Right lobe of liver (tissue), 6 donors: ENCODE data around the gene AMBRA1. TPM values are rescaled to one million over a fixed set of nuclear protein-coding genes. Genes with fewer than 3 reads are reported as not detected.

Experiments used
- ATAC-seq, 4 donors: fragments of 200-7000 bp; cut with Tn5 transposase; one replicate each; pipeline ENCODE4 v1.9.1; 2020; ENCODE audit warnings: mild to moderate bottlenecking in 4 of 4, moderate library complexity in 4 of 4
- DNase-seq, 3 donors: peaks; one replicate each; pipeline ENCODE4 v3.0.0-alpha.2; 2020
- H3K27ac ChIP-seq, 3 donors: fragments of 200-600 bp; one replicate each; pipeline ENCODE4 v1.8.0; 2022
- H3K27me3 ChIP-seq, 2 donors: fragments of 200-600 bp; one replicate each; pipeline ENCODE4 v1.8.0; 2022
- H3K36me3 ChIP-seq, 4 donors: fragments of 200-600 bp; sonication (generic) in 1 of 4; one replicate each; pipeline versions ENCODE4 v1.5.1 to v1.8.0; 2017 to 2022; ENCODE audit warnings: control low read depth in 1 of 4
- H3K4me1 ChIP-seq, 4 donors: fragments of 200-600 bp; sonication (generic) in 1 of 4; one replicate each; pipeline versions ENCODE4 v1.5.1 to v1.8.0; 2017 to 2022; ENCODE audit warnings: control low read depth in 1 of 4
- H3K4me3 ChIP-seq, 3 donors: fragments of 200-600 bp; one replicate each; pipeline ENCODE4 v1.8.0; 2022
- H3K9me3 ChIP-seq, 4 donors: fragments of 200-600 bp; sonication (generic) in 1 of 4; one replicate each; pipeline versions ENCODE4 v1.5.1 to v1.8.0; 2017 to 2022; ENCODE audit warnings: control low read depth in 1 of 4
- POLR2A ChIP-seq: fragments of 450-650 bp; IDR thresholded peaks from one replicate; pipeline ENCODE4 v1.6.1; 2017; ENCODE audit warnings: antibody characterized with exemption, mild to moderate bottlenecking
- WGBS: methylation state at CpG from one replicate; pipeline ENCODE4 v1.1.6; 2018; ENCODE audit warnings: low coverage, low lambda C conversion rate; ENCODE audit not compliant: insufficient coverage; ENCODE audit errors: missing lambda C conversion rate; 5-methylcytosine and 5-hydroxymethylcytosine counted together
- intact Hi-C, 2 donors: fragments of 100-400 bp; cut with DNase I; formaldehyde crosslinking; loops; one replicate each; pipeline versions ENCODE4 v1.11.2 to v1.14.1; 2022
- total RNA-seq, 6 experiments: library from RNA; depleted of rRNA in 2 of 6; stranded (reverse); fragments of >200 nt in 2 of 6; fragmentation: NEBNext Ultra II Directional in 3 of 6; extraction: Animal tissue kit (Norgen Biotek cat#: 25700) in 3 of 6; gene quantifications; one replicate each; pipeline versions ENCODE4 v1.1.0 to v1.2.4, GENCODE V29; 2016 to 2023
- TF ChIP-seq, protein P1 (sequence below), 4 donors: fragments of 200-600 bp in 3 of 4; fragments of 450-650 bp in 1 of 4; IDR thresholded peaks; one replicate each; pipeline versions ENCODE4 v1.5.1 to v1.8.0; 2016 to 2022; ENCODE audit warnings: antibody characterized with exemption in 4 of 4, mild to moderate bottlenecking in 2 of 4
- donor health status: DM: no; HTN: yes; CAD: no.
- donor health status: DM: no; HTN: no; CAD: no.
- donor health status: DM: no; HTN: no; CAD: no.
- donor health status: DM: no; HTN: yes; CAD: no.
- donor health status: DM: no; HTN: yes; CAD: no.

The AMBRA1 gene
- total RNA-seq, 6 experiments from 2014 or later = 11.0 to 15.7 (median 13.6) TPM

DNA sequence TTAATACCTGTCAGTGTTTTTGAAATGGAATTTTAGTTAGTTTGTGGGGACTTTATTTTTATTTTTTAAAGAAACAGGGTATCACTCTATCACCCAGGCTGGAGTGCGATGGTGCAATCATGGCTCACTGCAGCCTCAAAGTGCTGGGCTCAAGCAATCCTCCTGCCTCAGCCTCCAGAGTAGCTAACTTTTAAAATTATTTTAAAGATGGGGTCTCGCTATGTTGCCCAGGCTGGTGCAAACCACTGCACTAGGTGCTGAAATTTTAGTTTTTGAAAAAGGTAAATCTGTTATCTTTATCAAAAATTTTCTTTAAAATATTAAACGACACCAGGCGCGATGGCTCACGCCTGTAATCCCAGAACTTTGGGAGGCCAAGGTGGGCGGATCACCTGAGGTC is 42.6 kb downstream of the AMBRA1 start:
- ATAC-seq (no peak), DNase-seq (no peak)
- H3K4me3 ChIP-seq = no peak overlapping the region
- TF ChIP-seq, protein P1, sequence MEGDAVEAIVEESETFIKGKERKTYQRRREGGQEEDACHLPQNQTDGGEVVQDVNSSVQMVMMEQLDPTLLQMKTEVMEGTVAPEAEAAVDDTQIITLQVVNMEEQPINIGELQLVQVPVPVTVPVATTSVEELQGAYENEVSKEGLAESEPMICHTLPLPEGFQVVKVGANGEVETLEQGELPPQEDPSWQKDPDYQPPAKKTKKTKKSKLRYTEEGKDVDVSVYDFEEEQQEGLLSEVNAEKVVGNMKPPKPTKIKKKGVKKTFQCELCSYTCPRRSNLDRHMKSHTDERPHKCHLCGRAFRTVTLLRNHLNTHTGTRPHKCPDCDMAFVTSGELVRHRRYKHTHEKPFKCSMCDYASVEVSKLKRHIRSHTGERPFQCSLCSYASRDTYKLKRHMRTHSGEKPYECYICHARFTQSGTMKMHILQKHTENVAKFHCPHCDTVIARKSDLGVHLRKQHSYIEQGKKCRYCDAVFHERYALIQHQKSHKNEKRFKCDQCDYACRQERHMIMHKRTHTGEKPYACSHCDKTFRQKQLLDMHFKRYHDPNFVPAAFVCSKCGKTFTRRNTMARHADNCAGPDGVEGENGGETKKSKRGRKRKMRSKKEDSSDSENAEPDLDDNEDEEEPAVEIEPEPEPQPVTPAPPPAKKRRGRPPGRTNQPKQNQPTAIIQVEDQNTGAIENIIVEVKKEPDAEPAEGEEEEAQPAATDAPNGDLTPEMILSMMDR (IDR thresholded peaks at IDR 0.05) = no peak
- TF ChIP-seq POLR2A = no peak
- no peaks in the 10 kb centered on the region for H3K27me3 ChIP-seq
- H3K4me1 ChIP-seq = peaks cover 0 to 26% (median 7%) of the 10 kb centered on the region in 4 donors
- no peak overlapping the region for H3K27ac ChIP-seq
- no peaks in the 10 kb centered on the region for H3K9me3 ChIP-seq
- WGBS = 97% methylated on average over 7 of the region's 7 CpGs
- intact Hi-C loops = no loop called here
- H3K36me3 ChIP-seq = peaks cover 0 to 11% (median 0%) of the 10 kb centered on the region in 4 donors

DNA sequence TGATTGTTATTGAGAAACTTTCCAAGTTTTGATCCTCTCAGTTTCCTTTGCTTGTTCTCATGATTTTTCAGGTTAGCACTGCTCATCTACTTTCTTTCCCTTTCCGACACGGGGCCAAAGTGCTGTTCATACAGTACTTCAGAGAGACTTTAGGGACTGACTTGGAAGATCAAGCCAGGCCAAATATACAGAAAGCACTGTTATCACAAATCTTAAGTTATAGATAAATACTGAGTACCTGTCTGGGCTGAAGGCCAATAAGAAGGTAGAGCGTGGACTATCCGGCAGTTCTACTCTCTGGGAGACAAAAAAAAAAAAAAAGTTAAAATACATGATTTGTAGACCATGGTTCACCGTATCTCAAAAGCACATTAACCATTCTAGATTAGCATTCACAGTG is 46.2 kb downstream of the AMBRA1 start:
- no peaks in the 10 kb centered on the region for H3K9me3 ChIP-seq
- H3K27ac ChIP-seq = no peak overlapping the region
- intact Hi-C loops = no loop called here
- H3K36me3 ChIP-seq = peaks cover 5 to 42% (median 10%) of the 10 kb centered on the region in 4 donors
- H3K4me1 ChIP-seq = peaks cover 0 to under 1% (median 0%) of the 10 kb centered on the region in 4 donors
- no peak for ATAC-seq
- 85% methylated on average over 5 of the region's 5 CpGs for WGBS
- TF ChIP-seq, protein P1 (IDR thresholded peaks at IDR 0.05) = no peak
- no peak for TF ChIP-seq POLR2A
- DNase-seq = no peak
- no peak overlapping the region for H3K4me3 ChIP-seq
- H3K27me3 ChIP-seq = no peaks in the 10 kb centered on the region

DNA sequence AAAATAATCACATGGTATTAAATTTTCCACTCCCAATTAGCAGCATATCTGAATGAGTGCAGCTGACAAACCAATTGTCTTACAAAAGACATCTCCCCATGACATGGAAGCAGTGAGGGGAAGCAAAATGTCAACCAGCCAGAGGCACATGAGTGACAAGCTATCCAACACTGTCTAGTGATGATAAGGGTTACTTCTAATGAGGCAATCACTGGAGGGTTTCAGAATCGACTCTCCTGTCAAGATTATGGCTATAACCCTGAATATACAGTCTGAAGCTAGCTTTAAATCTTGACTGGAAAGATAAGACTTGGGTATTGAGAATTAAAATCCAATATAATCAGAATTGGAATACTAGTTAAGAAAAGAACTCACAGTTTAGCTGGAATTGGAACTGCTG is 50.3 kb downstream of the AMBRA1 start:
- Histone ChIP-seq H3K4me1 (no peaks in the 10 kb centered on the region), H3K36me3 (peaks cover 5 to 63% (median 18%) of the 10 kb centered on the region in 4 donors), H3K27me3 (no peaks in the 10 kb centered on the region), H3K4me3 (no peak overlapping the region), H3K9me3 (no peaks in the 10 kb centered on the region), H3K27ac (no peak overlapping the region)
- no peak for ATAC-seq
- TF ChIP-seq, protein P1 (IDR thresholded peaks at IDR 0.05) = no peak
- no peak for TF ChIP-seq POLR2A
- intact Hi-C loops = no loop called here
- WGBS = 75% methylated on average over 1 of the region's 1 CpG
- DNase-seq = no peak

DNA sequence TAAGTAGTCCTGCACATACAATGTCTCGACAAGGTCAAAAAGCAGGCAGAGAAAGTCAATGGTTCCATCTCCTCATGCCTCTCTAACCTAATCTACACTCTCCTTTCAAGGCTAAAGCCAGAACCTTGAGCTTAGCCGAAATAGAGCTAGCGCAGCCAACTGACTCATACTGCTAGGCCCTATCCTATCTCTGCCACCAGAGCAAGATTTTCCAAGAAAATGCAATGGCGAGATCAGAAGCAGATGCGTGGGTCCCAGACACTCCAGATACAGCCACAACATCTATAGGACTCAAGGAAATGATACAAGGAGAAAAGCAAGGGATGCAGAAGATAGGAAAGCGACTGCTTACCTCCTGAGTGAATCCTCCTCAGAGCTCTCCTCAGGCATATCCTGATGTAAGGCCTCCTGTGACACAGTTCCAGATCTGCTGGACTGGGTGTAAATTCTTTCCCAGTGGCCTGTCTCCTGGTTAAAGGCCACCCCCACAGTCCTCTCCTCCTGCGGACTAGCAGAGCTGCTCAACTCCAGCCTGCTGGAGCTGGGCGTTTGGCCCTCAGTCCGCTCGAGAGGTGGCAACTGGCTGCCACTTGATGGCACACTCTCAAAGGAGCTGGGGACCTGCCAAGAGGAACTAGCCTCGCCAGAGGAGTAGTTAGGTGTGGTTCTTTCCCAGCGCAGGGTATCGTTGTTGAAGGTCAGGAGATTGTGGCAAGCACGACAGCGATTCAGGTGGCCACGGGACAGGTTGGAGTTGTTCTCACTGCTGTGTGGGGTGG is 52.0 kb downstream of the AMBRA1 start:
- Histone ChIP-seq H3K4me1 (peaks cover 0 to 5% (median 0%) of the 10 kb centered on the region in 4 donors), H3K27me3 (no peaks in the 10 kb centered on the region), H3K27ac (no peak overlapping the region), H3K36me3 (peaks cover 5 to 57% (median 18%) of the 10 kb centered on the region in 4 donors), H3K9me3 (no peaks in the 10 kb centered on the region), H3K4me3 (no peak overlapping the region)
- 94% methylated on average over 5 of the region's 16 CpGs for WGBS
- TF ChIP-seq, protein P1 (IDR thresholded peaks at IDR 0.05) = no peak
- no peak for TF ChIP-seq POLR2A
- ATAC-seq (peak in 3 of 4 donors; percentile 16 to 44 (median 29)), DNase-seq (peak in 1 of 3 donors; percentile 30)
- intact Hi-C loops = no loop called here
